Smooth muscle cell (in vitro differentiated cells): Measurements from ENCODE around the gene RFX4. TPM values are rescaled to one million over a fixed set of nuclear protein-coding genes. Genes with fewer than 3 reads are reported as not detected.
"Not testable (repeated sequence)": the region's sequence is repeated elsewhere in the genome, so short reads cannot be mapped to it uniquely, and the experiment has no call there.

ENCODE experiments used
- DNase-seq: peaks from one replicate; lab custom pipeline; 2025; ENCODE audit not compliant: unreplicated experiment; lab: John Stamatoyannopoulos, UW
- H2AFZ ChIP-seq: fragments of 200-600 bp; sonication (generic); 2 replicates; pipeline ENCODE4 v1.6.0; 2016; ENCODE audit warnings: antibody characterized with exemption, low read depth, mild to moderate bottlenecking
- H3F3A ChIP-seq: fragments of 200-600 bp; sonication (generic); 2 replicates; pipeline ENCODE4 v1.6.0; 2017; ENCODE audit warnings: antibody characterized with exemption, low read depth
- H3K27ac ChIP-seq: fragments of 200-600 bp; sonication (generic); 2 replicates; pipeline ENCODE4 v1.5.1; 2016; ENCODE audit warnings: low read depth, mild to moderate bottlenecking
- H3K27me3 ChIP-seq: fragments of 200-600 bp; sonication (generic); 2 replicates; pipeline ENCODE4 v1.6.1; 2016; ENCODE audit warnings: low read depth, mild to moderate bottlenecking
- H3K36me3 ChIP-seq: fragments of 200-600 bp; sonication (generic); 2 replicates; pipeline ENCODE4 v1.5.1; 2016; ENCODE audit warnings: low read depth
- H3K4me1 ChIP-seq: fragments of 200-600 bp; sonication (generic); 2 replicates; pipeline ENCODE4 v1.5.1; 2016; ENCODE audit warnings: low read depth
- H3K4me2 ChIP-seq: fragments of 200-600 bp; sonication (generic); 2 replicates; pipeline ENCODE4 v1.6.0; 2016; ENCODE audit warnings: mild to moderate bottlenecking
- H3K4me3 ChIP-seq: fragments of 200-600 bp; sonication (generic); 2 replicates; pipeline ENCODE4 v1.5.1; 2016; ENCODE audit warnings: mild to moderate bottlenecking
- H3K79me2 ChIP-seq: fragments of 200-600 bp; sonication (generic); 2 replicates; pipeline ENCODE4 v1.6.0; 2016; ENCODE audit warnings: low read depth, mild to moderate bottlenecking
- H3K9ac ChIP-seq: fragments of 200-600 bp; sonication (generic); 2 replicates; pipeline ENCODE4 v1.6.0; 2016; ENCODE audit warnings: low read depth
- H3K9me3 ChIP-seq: fragments of 200-600 bp; sonication (generic); replicated peaks from 2 replicates; pipeline ENCODE4 v1.5.1; 2016; ENCODE audit warnings: low read depth
- H4K20me1 ChIP-seq: fragments of 200-600 bp; sonication (generic); 2 replicates; pipeline ENCODE4 v1.6.0; 2016; ENCODE audit warnings: low read depth
- WGBS: methylation state at CpG from one replicate; pipeline ENCODE4 v1.1.7; 2016; ENCODE audit warnings: low lambda C conversion rate; 5-methylcytosine and 5-hydroxymethylcytosine counted together
- polyA plus RNA-seq: library from polyadenylated mRNA; unstranded; fragments of >200 nt; fragmentation: Nextera tagmentation; extraction: Ambion mirVana; gene quantifications from 2 replicates; pipeline ENCODE4 v1.2.1, GENCODE V29; 2016
- total RNA-seq: library from RNA; depleted of rRNA; stranded (reverse); fragments of >200 nt; gene quantifications from 2 replicates; pipeline ENCODE4 v1.2.3, GENCODE V29; 2014
- TF ChIP-seq, protein P1 (sequence below): fragments of 200-600 bp; sonication (generic); IDR thresholded peaks from 2 replicates; pipeline ENCODE4 v1.5.1; 2017; ENCODE audit warnings: borderline replicate concordance, mild to moderate bottlenecking, antibody characterized with exemption; ENCODE audit not compliant: insufficient read depth, poor library complexity, severe bottlenecking

RFX4 gene
- total and polyA plus RNA-seq, 2 experiments from 2014 or later = not detected

DNA sequence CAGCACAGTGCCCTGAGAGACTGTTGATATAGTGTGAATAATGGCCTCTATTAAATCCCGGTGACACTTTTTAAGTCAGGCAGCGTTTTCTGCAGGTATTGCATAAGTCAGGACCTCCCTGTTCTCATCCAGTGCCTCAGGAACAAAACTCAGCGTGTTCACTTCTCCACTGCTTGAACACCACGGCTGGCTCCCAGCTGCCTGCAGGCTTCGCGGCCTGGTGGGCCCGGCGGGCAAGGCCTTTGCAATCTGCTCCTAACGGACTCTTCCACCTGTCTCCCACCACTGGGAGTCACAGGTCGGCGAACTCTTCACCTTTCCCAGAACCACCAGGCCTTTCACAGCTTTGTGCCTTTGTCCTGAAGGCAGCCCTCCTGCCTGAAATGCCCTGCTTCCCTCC, 18.7 kb downstream of the RFX4 start:
- Histone ChIP-seq H3K9me3 (no peaks in the 10 kb centered on the region), H3K9ac (no peak overlapping the region), H3K4me1 (peaks cover 9% of the 10 kb centered on the region), H3K4me2 (no peak overlapping the region), H3K4me3 (no peak overlapping the region), H3K27me3 (peaks cover 25% of the 10 kb centered on the region), H4K20me1 (no peaks in the 10 kb centered on the region), H3K79me2 (no peaks in the 10 kb centered on the region), H3K36me3 (no peaks in the 10 kb centered on the region), H3F3A (no peaks in the 10 kb centered on the region), H3K27ac (no peak overlapping the region), H2AFZ (no peak overlapping the region)
- TF ChIP-seq, protein P1, sequence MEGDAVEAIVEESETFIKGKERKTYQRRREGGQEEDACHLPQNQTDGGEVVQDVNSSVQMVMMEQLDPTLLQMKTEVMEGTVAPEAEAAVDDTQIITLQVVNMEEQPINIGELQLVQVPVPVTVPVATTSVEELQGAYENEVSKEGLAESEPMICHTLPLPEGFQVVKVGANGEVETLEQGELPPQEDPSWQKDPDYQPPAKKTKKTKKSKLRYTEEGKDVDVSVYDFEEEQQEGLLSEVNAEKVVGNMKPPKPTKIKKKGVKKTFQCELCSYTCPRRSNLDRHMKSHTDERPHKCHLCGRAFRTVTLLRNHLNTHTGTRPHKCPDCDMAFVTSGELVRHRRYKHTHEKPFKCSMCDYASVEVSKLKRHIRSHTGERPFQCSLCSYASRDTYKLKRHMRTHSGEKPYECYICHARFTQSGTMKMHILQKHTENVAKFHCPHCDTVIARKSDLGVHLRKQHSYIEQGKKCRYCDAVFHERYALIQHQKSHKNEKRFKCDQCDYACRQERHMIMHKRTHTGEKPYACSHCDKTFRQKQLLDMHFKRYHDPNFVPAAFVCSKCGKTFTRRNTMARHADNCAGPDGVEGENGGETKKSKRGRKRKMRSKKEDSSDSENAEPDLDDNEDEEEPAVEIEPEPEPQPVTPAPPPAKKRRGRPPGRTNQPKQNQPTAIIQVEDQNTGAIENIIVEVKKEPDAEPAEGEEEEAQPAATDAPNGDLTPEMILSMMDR = no peak
- WGBS = 89% methylated on average over 11 of the region's 11 CpGs
- DNase-seq = no peak

DNA sequence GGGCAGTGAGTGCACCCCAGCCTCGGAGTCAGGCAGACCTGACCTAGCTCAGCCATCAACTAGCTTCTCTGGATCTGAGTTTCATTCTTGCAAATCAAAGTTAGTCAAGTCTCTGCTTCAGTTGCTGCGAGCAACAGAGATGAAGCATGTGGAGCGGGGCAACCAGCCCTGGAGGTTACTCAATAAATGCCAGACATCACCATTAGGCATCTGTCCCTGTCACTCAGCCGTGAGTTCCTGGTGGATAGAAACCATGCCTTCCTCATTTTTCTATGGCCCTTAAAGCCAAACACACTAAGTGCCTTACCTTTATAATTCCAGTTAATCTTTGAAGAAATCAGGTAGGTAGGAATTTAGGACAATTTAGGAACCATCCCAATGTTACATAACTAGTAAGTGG, 19.3 kb downstream of the RFX4 start:
- H2AFZ ChIP-seq = no peak overlapping the region
- WGBS = 73% methylated on average over 4 of the region's 4 CpGs

DNA sequence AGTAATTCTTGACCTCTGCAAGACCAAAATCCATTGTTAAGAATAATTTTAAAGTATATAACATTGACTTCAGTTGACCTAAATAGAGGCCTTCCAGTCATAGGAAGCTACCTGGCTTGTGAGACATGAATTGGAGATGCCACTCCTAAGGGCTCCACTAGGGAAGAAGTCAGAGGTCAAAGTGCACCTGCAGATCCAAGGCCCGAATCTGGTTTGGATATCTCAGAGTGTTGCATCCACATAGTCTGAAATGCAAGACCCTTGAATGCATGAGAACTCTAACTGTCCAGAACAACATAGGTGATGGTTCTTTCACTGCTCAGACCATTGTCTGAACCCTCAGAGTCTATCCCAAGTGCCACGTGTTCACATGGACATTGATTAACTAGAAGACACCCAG, 22.4 kb downstream of the RFX4 start:
- no peaks in the 10 kb centered on the region for H4K20me1 ChIP-seq
- no peak overlapping the region for H3K4me3 ChIP-seq
- WGBS = 44% methylated on average over 2 of the region's 2 CpGs
- DNase-seq = no peak
- no peaks in the 10 kb centered on the region for H3F3A ChIP-seq
- no peaks in the 10 kb centered on the region for H3K79me2 ChIP-seq
- no peak overlapping the region for H2AFZ ChIP-seq
- H3K9ac ChIP-seq = no peak overlapping the region
- H3K4me2 ChIP-seq = no peak overlapping the region
- TF ChIP-seq, protein P1 = no peak
- H3K4me1 ChIP-seq = peaks cover 9% of the 10 kb centered on the region
- no peak overlapping the region for H3K27ac ChIP-seq
- no peaks in the 10 kb centered on the region for H3K36me3 ChIP-seq
- no peaks in the 10 kb centered on the region for H3K9me3 ChIP-seq
- H3K27me3 ChIP-seq = peaks cover 15% of the 10 kb centered on the region

More for the DNA sequence above, 19.3 kb downstream of the RFX4 start:
- Histone ChIP-seq H4K20me1 (no peaks in the 10 kb centered on the region), H3K9ac (no peak overlapping the region), H3K36me3 (no peaks in the 10 kb centered on the region), H3K4me2 (no peak overlapping the region), H3K27me3 (peaks cover 26% of the 10 kb centered on the region), H3K4me1 (peaks cover 9% of the 10 kb centered on the region), H3K27ac (no peak overlapping the region), H3K9me3 (no peaks in the 10 kb centered on the region), H3F3A (no peaks in the 10 kb centered on the region), H3K4me3 (no peak overlapping the region), H3K79me2 (no peaks in the 10 kb centered on the region)
- no peak for DNase-seq
- TF ChIP-seq, protein P1 = no peak

DNA sequence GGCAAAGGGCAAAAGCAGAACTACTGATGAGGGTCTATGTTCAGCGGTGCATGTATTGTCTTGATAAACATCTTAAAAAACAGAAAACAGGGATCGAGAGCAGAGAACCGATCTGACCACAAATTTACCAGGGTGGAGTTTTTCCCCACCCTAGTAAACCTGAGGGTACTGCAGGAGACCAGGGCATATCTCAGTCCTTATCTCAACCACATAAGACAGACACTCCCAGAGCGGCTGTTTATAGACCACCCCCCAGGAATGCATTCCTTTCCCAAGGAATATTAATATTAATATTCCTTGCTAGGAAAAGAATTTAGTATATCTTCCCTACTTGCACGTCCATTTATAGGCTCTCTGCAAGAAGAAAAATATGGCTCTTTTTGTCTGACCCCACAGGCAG, 37.8 kb downstream of the RFX4 start:
- not testable (repeated sequence) for H3K79me2 ChIP-seq, H3K4me2 ChIP-seq, H3K9me3 ChIP-seq, H3K27ac ChIP-seq, H3K9ac ChIP-seq, H4K20me1 ChIP-seq, H2AFZ ChIP-seq, H3K4me1 ChIP-seq, H3F3A ChIP-seq, H3K4me3 ChIP-seq, H3K36me3 ChIP-seq, H3K27me3 ChIP-seq, DNase-seq
- WGBS = 90% methylated on average over 5 of the region's 5 CpGs
